ENCODE measurements around the gene CCNK.

GRCh38 chr14:99497341-99497740, 16.1 kb downstream of the CCNK start:
- no peak for TF ChIP-seq CTCF (conservative IDR thresholded peaks at IDR 0.05)
- TF ChIP-seq ZFX (IDR thresholded peaks at IDR 0.05): no peak

All from C4-2B (cell line).